ENCODE data around the gene DUSP14. TPM values are rescaled to one million over a fixed set of nuclear protein-coding genes. Genes with fewer than 3 reads are reported as not detected.

DUSP14 gene
- total RNA-seq, 5 donors from 2014 or later (not counting 1 experiment from before 2014, with no cell fraction given) = 4.0 to 9.6 (median 5.4) TPM

DNA sequence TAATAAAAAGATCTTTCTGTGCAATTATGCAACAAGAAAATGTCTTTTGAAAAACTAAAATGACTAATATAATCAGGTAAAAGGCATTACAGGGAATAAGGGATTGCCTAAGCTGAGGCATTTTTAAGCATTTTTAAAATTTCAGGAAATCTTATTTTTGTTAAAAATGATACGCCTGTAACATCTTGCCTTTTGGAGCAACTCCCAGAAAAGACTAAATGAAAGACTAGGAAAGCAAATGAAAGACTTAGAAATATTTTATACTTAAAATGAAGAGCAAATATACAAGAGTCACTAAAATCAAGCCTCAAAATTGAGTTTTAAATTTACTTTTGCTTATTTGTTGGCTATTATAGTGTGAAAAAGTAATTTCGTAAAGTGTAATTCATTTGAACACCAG is 55.8 kb downstream of the DUSP14 start:
- H3K9me3 ChIP-seq = no peaks in the 10 kb centered on the region
- ChIA-PET POLR2A (no interaction called here), CTCF (no interaction called here)
- no peaks in the 10 kb centered on the region for H3K9me3 Mint-ChIP-seq
- no peak overlapping the region for H3K4me3 Mint-ChIP-seq
- no peaks in the 10 kb centered on the region for H3K27me3 Mint-ChIP-seq
- no peak overlapping the region for H3K27ac Mint-ChIP-seq
- H3K27me3 ChIP-seq (replicated peaks in 1 of 2; ENCODE audit: control insufficient read depth in 2 of 2, extremely low read depth in 1 of 2, insufficient read depth in 2 of 2, low read length in 1 of 2) = no peaks in the 10 kb centered on the region
- H3K4me1 ChIP-seq (ENCODE audit: control insufficient read depth in 1 of 2, extremely low read depth in 1 of 2, insufficient read depth in 2 of 2, low read length in 2 of 2) = peaks cover 0 to 2% of the 10 kb centered on the region in 2 experiments
- no CpG with 5 or more reads among the region's 2 CpGs for WGBS (ENCODE audit: insufficient coverage)
- peaks cover 33 to 49% (median 37%) of the 10 kb centered on the region in 3 donors for H3K4me1 Mint-ChIP-seq
- no peak overlapping the region for H3K27ac ChIP-seq (ENCODE audit: low read length)
- H3K36me3 ChIP-seq (ENCODE audit: control insufficient read depth in 2 of 2, extremely low read depth in 1 of 2, insufficient read depth in 1 of 2, low read length in 1 of 2) = peaks cover 4 to 54% of the 10 kb centered on the region in 2 donors
- H3K4me3 ChIP-seq (ENCODE audit: control insufficient read depth in 1 of 2, extremely low read depth in 1 of 2, low read length in 1 of 2) = no peak overlapping the region
- no peak for ATAC-seq (replicated peaks in 1 of 4)
- H3K36me3 Mint-ChIP-seq = peaks cover 32% of the 10 kb centered on the region
- DNase-seq = no peak

DNA sequence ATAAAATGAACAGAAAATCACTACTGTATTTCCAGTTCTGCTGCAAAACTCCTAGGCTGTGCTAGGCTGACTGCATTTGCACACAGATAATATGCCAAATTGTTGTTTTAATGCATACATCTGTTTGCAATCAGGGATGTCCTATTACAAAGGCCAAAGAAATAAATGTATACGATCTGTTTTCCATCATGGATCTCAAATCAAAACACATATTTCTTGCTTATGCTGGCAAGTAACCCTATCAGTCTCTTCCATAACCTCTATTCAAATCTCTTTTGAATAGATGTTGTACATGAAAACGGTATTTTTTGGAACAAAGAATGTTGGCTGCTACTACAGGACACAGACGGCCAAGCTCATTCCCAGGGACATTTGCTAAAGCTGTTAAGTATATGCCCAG is 56.6 kb downstream of the DUSP14 start:
- Mint-ChIP-seq H3K27ac (peak overlapping the region in 1 of 2 donors; percentile 20), H3K4me3 (no peak overlapping the region), H3K36me3 (peaks cover 33% of the 10 kb centered on the region), H3K9me3 (no peaks in the 10 kb centered on the region), H3K27me3 (no peaks in the 10 kb centered on the region), H3K4me1 (peaks cover 42 to 58% (median 45%) of the 10 kb centered on the region in 3 donors)
- ATAC-seq (replicated peaks in 1 of 4) (no peak), DNase-seq (no peak)
- 93% methylated on average over 2 of the region's 3 CpGs for WGBS (ENCODE audit: insufficient coverage)
- Histone ChIP-seq H3K4me3 (ENCODE audit: control insufficient read depth in 1 of 2, extremely low read depth in 1 of 2, low read length in 1 of 2) (no peak overlapping the region), H3K9me3 (no peaks in the 10 kb centered on the region), H3K36me3 (ENCODE audit: control insufficient read depth in 2 of 2, extremely low read depth in 1 of 2, insufficient read depth in 1 of 2, low read length in 1 of 2) (peaks cover 0 to 52% of the 10 kb centered on the region in 2 donors), H3K4me1 (ENCODE audit: control insufficient read depth in 1 of 2, extremely low read depth in 1 of 2, insufficient read depth in 2 of 2, low read length in 2 of 2) (peaks cover under 1 to 2% of the 10 kb centered on the region in 2 experiments), H3K27me3 (replicated peaks in 1 of 2; ENCODE audit: control insufficient read depth in 2 of 2, extremely low read depth in 1 of 2, insufficient read depth in 2 of 2, low read length in 1 of 2) (no peaks in the 10 kb centered on the region), H3K27ac (ENCODE audit: low read length) (no peak overlapping the region)
- ChIA-PET CTCF (no interaction called here), POLR2A (no interaction called here)

DNA sequence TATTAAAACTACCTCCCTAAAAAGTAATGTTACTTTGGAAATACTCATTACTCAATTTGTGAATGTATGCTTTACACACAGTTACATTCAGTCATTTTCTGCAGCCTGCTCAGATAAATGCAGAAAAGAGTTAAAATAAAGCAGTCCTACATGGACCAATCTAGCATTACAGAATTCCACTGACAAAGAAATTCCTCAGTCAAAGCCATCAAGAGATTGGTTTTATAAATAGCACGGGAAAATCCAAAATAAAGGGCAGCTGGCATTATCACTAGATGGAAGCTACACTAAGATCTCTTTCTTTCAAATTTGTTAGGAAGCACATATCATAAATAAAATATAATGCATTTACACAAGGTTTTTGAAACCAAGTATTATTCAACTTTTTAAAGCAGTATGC is 58.3 kb downstream of the DUSP14 start:
- Histone ChIP-seq H3K27me3 (replicated peaks in 1 of 2; ENCODE audit: control insufficient read depth in 2 of 2, extremely low read depth in 1 of 2, insufficient read depth in 2 of 2, low read length in 1 of 2) (no peaks in the 10 kb centered on the region), H3K27ac (ENCODE audit: low read length) (no peak overlapping the region), H3K9me3 (no peaks in the 10 kb centered on the region), H3K4me1 (ENCODE audit: control insufficient read depth in 1 of 2, extremely low read depth in 1 of 2, insufficient read depth in 2 of 2, low read length in 2 of 2) (peaks cover 2 to 6% of the 10 kb centered on the region in 2 experiments), H3K36me3 (ENCODE audit: control insufficient read depth in 2 of 2, extremely low read depth in 1 of 2, insufficient read depth in 1 of 2, low read length in 1 of 2) (peaks cover 0 to 46% of the 10 kb centered on the region in 2 donors), H3K4me3 (ENCODE audit: control insufficient read depth in 1 of 2, extremely low read depth in 1 of 2, low read length in 1 of 2) (no peak overlapping the region)
- ChIA-PET CTCF (no interaction called here), POLR2A (interaction anchor here in 1 of 2 donors (0.5 kb wide), 1 partner anchor 1941 kb away, joined by 5 read pairs; no protein-coding TSS in a partner anchor)
- DNase-seq (no peak), ATAC-seq (replicated peaks in 1 of 4) (no peak)
- Mint-ChIP-seq H3K27me3 (no peaks in the 10 kb centered on the region), H3K4me1 (peaks cover 58 to 74% (median 62%) of the 10 kb centered on the region in 3 donors), H3K27ac (peak overlapping the region in 1 of 2 donors; percentile 85), H3K36me3 (peaks cover 29% of the 10 kb centered on the region), H3K4me3 (no peak overlapping the region), H3K9me3 (no peaks in the 10 kb centered on the region)
- WGBS (ENCODE audit: insufficient coverage) = no CpG with 5 or more reads among the region's 1 CpG

DNA sequence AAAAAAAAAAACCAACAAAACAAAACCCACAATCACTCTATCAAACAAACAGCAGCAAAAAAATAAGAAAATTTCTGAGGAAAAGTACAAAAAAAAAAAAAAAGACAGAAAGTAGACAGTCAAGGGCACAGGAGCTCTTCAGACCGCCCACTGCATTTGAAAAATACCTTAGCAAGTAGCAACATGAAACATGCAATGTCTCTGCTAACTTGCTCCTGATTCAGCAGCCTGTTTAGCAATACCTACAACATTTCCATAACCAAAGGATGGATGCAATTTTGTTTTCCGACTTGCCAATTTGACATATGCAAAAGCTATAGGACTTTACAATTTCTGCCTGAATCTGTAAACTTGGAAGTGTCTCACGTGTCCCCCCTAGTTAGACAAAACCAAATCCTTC is 62.1 kb downstream of the DUSP14 start:
- DNase-seq (no peak), ATAC-seq (replicated peaks in 1 of 4) (no peak)
- H3K27ac ChIP-seq (ENCODE audit: low read length) = no peak overlapping the region
- POLR2A ChIA-PET = interaction anchor here in 1 of 2 donors (0.5 to 0.6 kb wide), 2 partner anchors 42 to 48 kb away, joined by 3 to 7 read pairs; no protein-coding TSS in a partner anchor
- Mint-ChIP-seq H3K4me1 (peaks cover 65 to 72% (median 65%) of the 10 kb centered on the region in 3 donors), H3K27ac (peak overlapping the region; percentile 79 to 85), H3K9me3 (no peaks in the 10 kb centered on the region), H3K27me3 (no peaks in the 10 kb centered on the region), H3K4me3 (peak overlapping the region in 1 of 3 donors; percentile 41), H3K36me3 (peaks cover 41% of the 10 kb centered on the region)
- WGBS (ENCODE audit: insufficient coverage) = no CpG with 5 or more reads among the region's 3 CpGs
- CTCF ChIA-PET = interaction anchor here (0.6 to 0.8 kb wide), 5 partner anchors 13 to 733 kb away, joined by 3 to 5 read pairs (median 4); no protein-coding TSS in a partner anchor
- peaks cover 2 to 7% of the 10 kb centered on the region in 2 experiments for H3K4me1 ChIP-seq (ENCODE audit: control insufficient read depth in 1 of 2, extremely low read depth in 1 of 2, insufficient read depth in 2 of 2, low read length in 2 of 2)
- peaks cover 0 to 55% of the 10 kb centered on the region in 2 donors for H3K36me3 ChIP-seq (ENCODE audit: control insufficient read depth in 2 of 2, extremely low read depth in 1 of 2, insufficient read depth in 1 of 2, low read length in 1 of 2)
- H3K4me3 ChIP-seq (ENCODE audit: control insufficient read depth in 1 of 2, extremely low read depth in 1 of 2, low read length in 1 of 2) = no peak overlapping the region
- no peaks in the 10 kb centered on the region for H3K9me3 ChIP-seq
- no peaks in the 10 kb centered on the region for H3K27me3 ChIP-seq (replicated peaks in 1 of 2; ENCODE audit: control insufficient read depth in 2 of 2, extremely low read depth in 1 of 2, insufficient read depth in 2 of 2, low read length in 1 of 2)

DNA sequence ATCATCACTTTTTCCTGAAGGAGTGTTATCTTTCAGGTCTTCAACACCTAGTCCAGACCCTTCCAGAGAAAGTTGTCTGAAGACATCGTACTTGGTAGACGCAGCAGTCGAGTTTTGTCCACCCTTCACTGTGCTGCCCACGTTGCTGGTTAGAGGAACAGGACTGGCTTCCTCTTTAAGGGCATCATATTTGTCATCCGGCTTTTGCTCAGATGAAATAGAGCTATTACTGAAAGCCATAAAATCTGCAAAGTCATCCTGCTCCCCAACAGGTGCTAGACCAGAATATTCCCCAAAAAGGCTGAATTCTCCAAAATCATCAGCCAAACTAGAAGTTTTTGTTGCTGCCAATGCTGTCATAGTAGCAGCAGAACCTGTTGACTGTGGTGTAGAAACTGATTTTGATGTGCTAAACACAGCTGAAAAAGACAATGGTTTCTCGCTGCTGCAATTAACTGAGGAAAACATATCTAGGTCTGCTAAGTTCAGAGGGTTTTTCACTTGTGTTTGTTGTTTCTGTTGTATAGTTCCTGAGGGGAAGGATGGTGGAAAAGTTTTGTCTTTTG is 63.8 kb downstream of the DUSP14 start:
- H3K4me3 ChIP-seq (ENCODE audit: control insufficient read depth in 1 of 2, extremely low read depth in 1 of 2, low read length in 1 of 2) = no peak overlapping the region
- H3K27me3 ChIP-seq (replicated peaks in 1 of 2; ENCODE audit: control insufficient read depth in 2 of 2, extremely low read depth in 1 of 2, insufficient read depth in 2 of 2, low read length in 1 of 2) = no peaks in the 10 kb centered on the region
- Mint-ChIP-seq H3K9me3 (no peaks in the 10 kb centered on the region), H3K27ac (peak overlapping the region; percentile 61 to 84), H3K4me1 (peaks cover 50 to 59% (median 51%) of the 10 kb centered on the region in 3 donors), H3K4me3 (no peak overlapping the region), H3K36me3 (peaks cover 48% of the 10 kb centered on the region), H3K27me3 (no peaks in the 10 kb centered on the region)
- WGBS (ENCODE audit: insufficient coverage) = 94% methylated on average over 2 of the region's 6 CpGs
- no peak for DNase-seq
- no peak overlapping the region for H3K27ac ChIP-seq (ENCODE audit: low read length)
- peaks cover under 1 to 7% of the 10 kb centered on the region in 2 experiments for H3K4me1 ChIP-seq (ENCODE audit: control insufficient read depth in 1 of 2, extremely low read depth in 1 of 2, insufficient read depth in 2 of 2, low read length in 2 of 2)
- POLR2A ChIA-PET = no interaction called here
- CTCF ChIA-PET = interaction anchor here in 1 of 2 donors (0.6 to 0.8 kb wide), 2 partner anchors 18 to 41 kb away, joined by 3 to 7 read pairs; no protein-coding TSS in a partner anchor
- no peak for ATAC-seq (replicated peaks in 1 of 4)
- peaks cover 0 to 63% of the 10 kb centered on the region in 2 donors for H3K36me3 ChIP-seq (ENCODE audit: control insufficient read depth in 2 of 2, extremely low read depth in 1 of 2, insufficient read depth in 1 of 2, low read length in 1 of 2)
- no peaks in the 10 kb centered on the region for H3K9me3 ChIP-seq

DNA sequence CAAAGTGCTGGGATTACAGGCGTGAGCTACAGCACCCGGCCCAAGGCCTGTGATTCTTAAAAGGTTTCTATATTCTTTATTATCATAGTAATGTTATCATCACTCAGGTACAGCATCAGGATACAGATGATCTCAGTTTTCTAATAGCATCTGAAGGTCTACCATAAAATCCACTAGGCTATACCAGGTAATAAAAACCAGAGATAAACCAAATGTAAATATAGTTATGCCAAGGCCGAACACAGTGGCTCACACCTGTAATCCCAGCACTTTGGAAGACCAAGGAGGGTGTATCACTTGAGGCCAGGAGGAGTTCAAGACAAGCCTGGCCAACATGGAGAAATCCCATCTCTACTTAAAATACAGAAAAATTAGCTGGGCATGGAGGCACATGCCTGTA is 65.7 kb downstream of the DUSP14 start:
- Mint-ChIP-seq H3K4me1 (peaks cover 39 to 51% (median 46%) of the 10 kb centered on the region in 3 donors), H3K36me3 (peaks cover 49% of the 10 kb centered on the region), H3K27me3 (no peaks in the 10 kb centered on the region), H3K27ac (no peak overlapping the region), H3K4me3 (no peak overlapping the region), H3K9me3 (no peaks in the 10 kb centered on the region)
- no peak for DNase-seq
- ChIA-PET CTCF (no interaction called here), POLR2A (no interaction called here)
- no peaks in the 10 kb centered on the region for H3K9me3 ChIP-seq
- H3K27ac ChIP-seq (ENCODE audit: low read length) = no peak overlapping the region
- no peak for ATAC-seq (replicated peaks in 1 of 4)
- H3K27me3 ChIP-seq (replicated peaks in 1 of 2; ENCODE audit: control insufficient read depth in 2 of 2, extremely low read depth in 1 of 2, insufficient read depth in 2 of 2, low read length in 1 of 2) = no peaks in the 10 kb centered on the region
- peaks cover 8 to 74% of the 10 kb centered on the region in 2 donors for H3K36me3 ChIP-seq (ENCODE audit: control insufficient read depth in 2 of 2, extremely low read depth in 1 of 2, insufficient read depth in 1 of 2, low read length in 1 of 2)
- H3K4me3 ChIP-seq (ENCODE audit: control insufficient read depth in 1 of 2, extremely low read depth in 1 of 2, low read length in 1 of 2) = no peak overlapping the region
- H3K4me1 ChIP-seq (ENCODE audit: control insufficient read depth in 1 of 2, extremely low read depth in 1 of 2, insufficient read depth in 2 of 2, low read length in 2 of 2) = peaks cover 0 to 7% of the 10 kb centered on the region in 2 experiments
- WGBS (ENCODE audit: insufficient coverage) = 100% methylated on average over 1 of the region's 3 CpGs
